ENCODE measurements around the gene FAM186B. TPM values are rescaled to one million over a fixed set of nuclear protein-coding genes. Genes with fewer than 3 reads are reported as not detected.
A peak's percentile ranks its signal among the peaks of the same experiment; 100 is the strongest.
"Not testable (repeated sequence)": the region's sequence is repeated elsewhere in the genome, so short reads cannot be mapped to it uniquely, and the experiment has no call there.

Gene FAM186B
- 1 to 10 TPM in 4 of 8 experiments, under 1 TPM in 4; 0.65 to 5.3 (median 1.1) TPM for total RNA-seq

- H3K27ac ChIP-seq; H3K4me3 ChIP-seq; in situ Hi-C loops (cut with MboI; ENCODE audit: low pct_unique_long_range_greater_than_20kb in 2 of 9, low sequenced_read_pairs in 9 of 9, unreplicated experiment in 9 of 9); H3K4me1 ChIP-seq (replicated peaks in 1 of 2); ATAC-seq (replicated peaks in 6 of 8): not testable (repeated sequence)
- 79 to 100% (median 90%) methylated on average over 1 to 3 of the region's 4 CpGs; no CpG with 5 or more reads in 2 of the 10 experiments for WGBS, 10 experiments
Measured at GRCh38 chr12:49605539-49605938, at the start of gene FAM186B. TSS of gene FAM186B (minus strand) at chr12:49605639. CDS start at chr12:49605477, 162 bp downstream.

GRCh38 chr12:49654715-49655114, 49.3 kb upstream of the FAM186B start:
- in situ Hi-C loops (cut with MboI; ENCODE audit: low pct_unique_long_range_greater_than_20kb in 2 of 9, low sequenced_read_pairs in 9 of 9, unreplicated experiment in 9 of 9): no loop called here
- no peak overlapping the region for H3K27ac ChIP-seq

GRCh38 chr12:49652921-49653520, 47.6 kb upstream of the FAM186B start:
- Histone ChIP-seq H3K27ac (no peak overlapping the region), H3K4me1 (replicated peaks in 1 of 2) (no peaks in the 10 kb centered on the region), H3K4me3 (no peak overlapping the region)
- ATAC-seq (replicated peaks in 6 of 8): no peak
- in situ Hi-C loops (cut with MboI; ENCODE audit: low pct_unique_long_range_greater_than_20kb in 2 of 9, low sequenced_read_pairs in 9 of 9, unreplicated experiment in 9 of 9): no loop called here
- 80 to 100% (median 87%) methylated on average over 1 to 4 of the region's 4 CpGs; no CpG with 5 or more reads in 1 of the 10 experiments for WGBS, 10 experiments

More at GRCh38 chr12:49654715-49655114, 49.3 kb upstream of the FAM186B start:
- Histone ChIP-seq H3K4me1 (replicated peaks in 1 of 2) (no peaks in the 10 kb centered on the region), H3K4me3 (no peak overlapping the region)
- ATAC-seq (replicated peaks in 6 of 8): peak in 1 of 8 experiments; percentile 92
- 60 to 100% (median 94%) methylated on average over 1 to 4 of the region's 5 CpGs; no CpG with 5 or more reads in 1 of the 10 experiments for WGBS, 10 experiments

GRCh38 chr12:49651855-49652254, 46.4 kb upstream of the FAM186B start:
- in situ Hi-C loops (cut with MboI; ENCODE audit: low pct_unique_long_range_greater_than_20kb in 2 of 9, low sequenced_read_pairs in 9 of 9, unreplicated experiment in 9 of 9): no loop called here
- no peak for ATAC-seq (replicated peaks in 6 of 8)
- Histone ChIP-seq H3K27ac (no peak overlapping the region), H3K4me3 (no peak overlapping the region), H3K4me1 (replicated peaks in 1 of 2) (no peaks in the 10 kb centered on the region)
- WGBS, 10 experiments: 94% methylated on average over 3 of the region's 8 CpGs; no CpG with 5 or more reads in 9 of the 10 experiments

GRCh38 chr12:49649892-49650291, 44.5 kb upstream of the FAM186B start:
- in situ Hi-C loops (cut with MboI; ENCODE audit: low pct_unique_long_range_greater_than_20kb in 2 of 9, low sequenced_read_pairs in 9 of 9, unreplicated experiment in 9 of 9): loop anchor here in 1 of 9 experiments (10.0 kb wide), 1 partner anchor 55 kb away; the partner anchor contains the start of gene FMNL3
- 40 to 100% (median 83%) methylated on average over 1 to 3 of the region's 5 CpGs; no CpG with 5 or more reads in 5 of the 10 experiments for WGBS, 10 experiments
- no peak overlapping the region for H3K27ac ChIP-seq
- H3K4me1 ChIP-seq (replicated peaks in 1 of 2): no peaks in the 10 kb centered on the region
- no peak for ATAC-seq (replicated peaks in 6 of 8)
- H3K4me3 ChIP-seq: no peak overlapping the region

- Histone ChIP-seq H3K27ac (no peak overlapping the region), H3K4me1 (replicated peaks in 1 of 2) (peaks cover 0 to 3% of the 10 kb centered on the region in 2 donors), H3K4me3 (no peak overlapping the region)
- in situ Hi-C loops (cut with MboI; ENCODE audit: low pct_unique_long_range_greater_than_20kb in 2 of 9, low sequenced_read_pairs in 9 of 9, unreplicated experiment in 9 of 9): loop anchor here in 1 of 9 experiments (10.0 kb wide), 1 partner anchor 55 kb away; the partner anchor contains the start of gene FMNL3
- ATAC-seq (replicated peaks in 6 of 8): no peak
- 80 to 100% (median 100%) methylated on average over 2 to 4 of the region's 11 CpGs; no CpG with 5 or more reads in 7 of the 10 experiments for WGBS, 10 experiments
Measured at GRCh38 chr12:49649445-49649844, 44.0 kb upstream of the FAM186B start.

- H3K4me3 ChIP-seq: no peak overlapping the region
- 80 to 93% methylated on average over 1 to 2 of the region's 3 CpGs; no CpG with 5 or more reads in 8 of the 10 experiments for WGBS, 10 experiments
- in situ Hi-C loops (cut with MboI; ENCODE audit: low pct_unique_long_range_greater_than_20kb in 2 of 9, low sequenced_read_pairs in 9 of 9, unreplicated experiment in 9 of 9): loop anchor here in 1 of 9 experiments (10.0 kb wide), 1 partner anchor 56 kb away; the partner anchor contains the start of gene FMNL3
- H3K4me1 ChIP-seq (replicated peaks in 1 of 2): peaks cover 0 to 3% of the 10 kb centered on the region in 2 donors
- ATAC-seq (replicated peaks in 6 of 8): peak in 1 of 8 experiments; percentile 5
- no peak overlapping the region for H3K27ac ChIP-seq
Measured at GRCh38 chr12:49648712-49649003, 43.2 kb upstream of the FAM186B start.

- ATAC-seq (replicated peaks in 6 of 8): peak in 3 of 8 experiments; percentile 17 to 71 (median 62)
- WGBS, 10 experiments: 20 to 94% (median 91%) methylated on average over 1 to 11 of the region's 15 CpGs; no CpG with 5 or more reads in 4 of the 10 experiments
- peaks cover 0 to 3% of the 10 kb centered on the region in 2 donors for H3K4me1 ChIP-seq (replicated peaks in 1 of 2)
- no peak overlapping the region for H3K4me3 ChIP-seq
- in situ Hi-C loops (cut with MboI; ENCODE audit: low pct_unique_long_range_greater_than_20kb in 2 of 9, low sequenced_read_pairs in 9 of 9, unreplicated experiment in 9 of 9): loop anchor here in 1 of 9 experiments (10.0 kb wide), 1 partner anchor 57 kb away; the partner anchor contains the start of gene FMNL3
- H3K27ac ChIP-seq: no peak overlapping the region
Measured at GRCh38 chr12:49647827-49648711, 42.6 kb upstream of the FAM186B start.

GRCh38 chr12:49646871-49647654, 41.6 kb upstream of the FAM186B start:
- in situ Hi-C loops (cut with MboI; ENCODE audit: low pct_unique_long_range_greater_than_20kb in 2 of 9, low sequenced_read_pairs in 9 of 9, unreplicated experiment in 9 of 9): loop anchor here in 1 of 9 experiments (10.0 kb wide), 1 partner anchor 58 kb away; the partner anchor contains the start of gene FMNL3
- 100% methylated on average over 1 to 2 of the region's 12 CpGs; no CpG with 5 or more reads in 8 of the 10 experiments for WGBS, 10 experiments
- peak in 2 of 8 experiments; percentile 8 to 15 for ATAC-seq (replicated peaks in 6 of 8)
- peaks cover 0 to 3% of the 10 kb centered on the region in 2 donors for H3K4me1 ChIP-seq (replicated peaks in 1 of 2)
- no peak overlapping the region for H3K27ac ChIP-seq
- no peak overlapping the region for H3K4me3 ChIP-seq

- H3K4me1 ChIP-seq (replicated peaks in 1 of 2): peaks cover 0 to 3% of the 10 kb centered on the region in 2 donors
- H3K4me3 ChIP-seq: no peak overlapping the region
- no peak overlapping the region for H3K27ac ChIP-seq
- no CpG with 5 or more reads among the region's 7 CpGs for WGBS, 10 experiments
- in situ Hi-C loops (cut with MboI; ENCODE audit: low pct_unique_long_range_greater_than_20kb in 2 of 9, low sequenced_read_pairs in 9 of 9, unreplicated experiment in 9 of 9): loop anchor here in 1 of 9 experiments (10.0 kb wide), 1 partner anchor 58 kb away; the partner anchor contains the start of gene FMNL3
- ATAC-seq (replicated peaks in 6 of 8): no peak
Measured at GRCh38 chr12:49646331-49646830, 40.9 kb upstream of the FAM186B start.

- Histone ChIP-seq H3K4me3 (no peak overlapping the region), H3K4me1 (replicated peaks in 1 of 2) (peaks cover 0 to 3% of the 10 kb centered on the region in 2 donors), H3K27ac (no peak overlapping the region)
- WGBS, 10 experiments: 67 to 100% (median 96%) methylated on average over 1 to 3 of the region's 6 CpGs; no CpG with 5 or more reads in 6 of the 10 experiments
- no peak for ATAC-seq (replicated peaks in 6 of 8)
- in situ Hi-C loops (cut with MboI; ENCODE audit: low pct_unique_long_range_greater_than_20kb in 2 of 9, low sequenced_read_pairs in 9 of 9, unreplicated experiment in 9 of 9): loop anchor here in 1 of 9 experiments (10.0 kb wide), 1 partner anchor 59 kb away; the partner anchor contains the start of gene FMNL3
Measured at GRCh38 chr12:49645146-49646039, 40.0 kb upstream of the FAM186B start.
